NCI-H2029 (cell line): Measurements from ENCODE around the gene TSHZ3.

Experiments used
- DNase-seq: peaks from one replicate; lab custom pipeline; 2025; lab: John Stamatoyannopoulos, UW

Gene TSHZ3

DNA sequence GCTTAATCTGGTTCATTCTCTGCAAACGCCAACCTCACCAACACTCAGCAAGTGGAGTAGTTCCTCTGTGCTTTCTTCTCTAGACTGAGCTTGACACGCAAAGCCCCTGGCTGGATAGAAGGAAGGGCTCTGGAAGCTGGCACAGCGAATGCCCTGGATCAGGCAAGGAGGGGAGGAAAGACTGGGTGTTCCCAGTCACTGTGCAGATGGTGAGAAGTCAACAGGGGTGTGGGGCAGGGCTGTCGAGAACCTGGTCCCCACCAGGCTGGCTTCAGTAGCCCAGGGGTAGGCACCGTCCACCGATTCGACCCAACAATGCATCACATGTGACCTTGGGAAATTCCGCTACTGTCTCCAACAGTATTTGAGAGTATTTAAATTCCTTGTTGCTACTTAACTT is 65.5 kb downstream of the TSHZ3 start:
- DNase-seq, result no peak

DNA sequence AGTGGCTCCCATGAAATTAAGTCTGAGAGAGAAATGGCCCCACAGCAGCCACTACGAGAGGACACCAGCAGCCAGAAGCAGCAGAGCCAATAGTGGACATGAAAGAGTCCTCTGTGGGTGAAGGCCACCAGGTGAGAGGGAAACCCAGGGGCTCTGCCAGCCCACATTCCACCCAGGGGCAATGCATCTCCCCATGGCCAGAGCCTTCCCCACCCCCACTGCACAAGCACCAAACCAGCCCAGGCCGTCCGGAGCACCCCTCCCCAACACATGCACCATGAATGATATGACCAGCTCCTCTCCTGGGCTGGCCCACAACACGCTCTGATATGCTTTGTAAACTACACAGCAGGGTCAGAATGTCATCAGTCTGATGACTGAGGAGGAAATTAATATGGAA is 66.9 kb downstream of the TSHZ3 start:
- DNase-seq, result no peak

DNA sequence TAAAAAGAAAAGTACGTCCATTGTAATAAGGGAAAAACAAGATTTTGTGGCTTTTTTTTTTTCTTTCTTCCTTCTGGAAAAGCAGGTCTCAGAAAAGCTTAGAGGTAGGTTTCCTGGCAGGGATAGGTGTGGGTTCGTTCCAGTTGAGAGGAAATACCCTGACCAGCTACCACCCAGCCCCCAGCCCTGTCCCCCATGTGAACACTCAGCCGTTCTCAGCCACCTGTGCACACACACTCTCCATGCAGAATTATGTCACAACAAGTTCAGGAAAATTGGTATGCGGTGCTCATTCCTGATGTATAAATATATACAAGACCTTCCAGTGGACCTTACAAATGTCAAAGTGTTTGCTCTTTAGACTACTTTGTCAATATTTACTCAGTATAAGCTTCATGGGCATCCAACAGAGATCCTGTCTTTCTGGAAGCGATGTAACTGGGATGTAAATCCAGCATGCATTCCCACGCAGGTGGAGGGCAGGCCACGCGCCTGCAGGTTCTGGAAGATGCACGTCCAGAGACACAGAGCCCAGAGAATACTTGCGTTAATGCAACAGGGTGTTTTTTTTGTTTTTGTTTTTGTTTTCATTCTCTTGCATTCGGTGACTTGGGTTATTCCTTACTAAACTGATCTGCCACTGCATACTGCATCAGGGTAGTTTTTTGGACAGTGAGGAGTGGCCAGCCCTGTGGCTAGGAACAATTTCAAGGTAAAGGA is 68.8 kb downstream of the TSHZ3 start:
- no peak for DNase-seq

DNA sequence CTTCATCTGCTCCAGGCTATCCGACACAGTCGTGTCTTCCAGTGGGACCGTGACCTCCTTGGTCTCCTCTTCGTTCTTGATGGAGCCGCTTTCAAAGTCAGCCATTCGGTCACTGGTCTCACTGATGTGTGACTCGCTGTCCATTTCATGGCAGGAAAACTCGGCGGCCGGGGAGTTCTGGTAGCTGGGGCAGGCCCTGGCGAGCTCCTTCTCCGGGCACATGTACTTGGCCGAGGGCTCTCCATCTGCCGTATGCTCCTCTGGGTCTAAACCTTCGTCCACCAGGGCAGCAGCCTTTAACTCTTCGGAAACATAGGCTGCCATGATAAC is 69.8 kb downstream of the TSHZ3 start:
- no peak for DNase-seq

DNA sequence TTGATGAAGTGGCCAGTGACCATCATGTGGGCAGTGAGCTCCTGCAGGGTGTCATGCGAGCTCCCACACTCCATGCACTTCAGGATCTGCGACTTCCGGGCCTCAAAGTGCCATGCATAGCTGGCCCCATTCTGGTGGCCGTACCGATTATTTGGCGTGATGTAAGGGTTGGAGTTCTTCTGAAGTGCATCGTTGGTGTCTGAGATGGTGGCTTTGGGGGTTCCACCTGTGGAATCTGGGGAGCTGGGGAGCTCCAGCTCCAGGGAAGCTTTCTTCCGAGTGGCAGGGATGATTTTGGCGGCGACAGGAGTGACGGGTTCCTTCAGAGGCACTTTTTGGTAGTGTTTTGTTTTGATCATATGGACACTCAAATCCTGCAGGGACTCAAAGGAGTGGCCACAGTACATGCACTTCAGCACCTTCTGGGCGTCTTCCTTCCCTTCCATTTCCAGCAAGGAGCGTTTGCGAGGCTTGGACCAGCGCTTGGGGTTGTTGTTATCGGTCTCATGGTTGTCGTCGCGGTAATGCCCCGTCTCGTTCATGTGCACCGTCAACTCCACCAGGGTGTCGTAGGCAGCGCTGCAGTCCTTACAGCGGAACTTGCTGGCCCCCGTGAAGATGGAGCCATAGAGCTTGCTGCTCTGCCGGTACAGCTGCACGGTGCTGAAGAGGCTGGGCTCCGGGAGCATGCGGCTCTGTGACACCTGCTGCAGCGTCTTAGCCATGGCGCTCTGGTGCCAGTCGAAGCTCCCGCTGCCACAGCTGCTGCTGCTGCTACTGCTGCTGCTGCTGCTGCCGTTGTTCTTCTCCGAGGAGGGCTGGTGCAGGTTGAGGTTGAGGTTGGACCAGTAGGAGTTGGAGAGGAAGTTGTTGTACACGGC is 70.4 kb downstream of the TSHZ3 start:
- DNase-seq, result no peak

DNA sequence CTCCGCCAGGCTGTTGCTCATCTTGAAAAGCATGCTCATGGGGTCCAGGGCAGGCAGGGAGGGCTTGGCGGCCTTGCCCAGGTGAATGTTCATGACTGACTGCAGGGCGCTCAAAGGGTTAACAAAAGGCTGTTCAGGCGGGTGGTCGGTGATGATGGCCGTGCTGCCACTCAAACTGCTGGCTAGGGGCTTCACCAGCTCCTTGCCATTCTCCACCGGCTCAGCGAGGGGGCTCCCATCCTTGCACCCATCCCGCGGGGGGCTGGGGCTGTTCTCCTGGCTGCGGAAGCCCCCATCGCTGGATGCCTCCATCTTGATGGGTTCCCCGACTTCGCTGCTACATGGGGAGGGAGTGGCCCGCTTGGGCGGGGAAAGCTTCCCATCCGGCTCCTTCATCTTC is 71.7 kb downstream of the TSHZ3 start:
- DNase-seq, result no peak

DNA sequence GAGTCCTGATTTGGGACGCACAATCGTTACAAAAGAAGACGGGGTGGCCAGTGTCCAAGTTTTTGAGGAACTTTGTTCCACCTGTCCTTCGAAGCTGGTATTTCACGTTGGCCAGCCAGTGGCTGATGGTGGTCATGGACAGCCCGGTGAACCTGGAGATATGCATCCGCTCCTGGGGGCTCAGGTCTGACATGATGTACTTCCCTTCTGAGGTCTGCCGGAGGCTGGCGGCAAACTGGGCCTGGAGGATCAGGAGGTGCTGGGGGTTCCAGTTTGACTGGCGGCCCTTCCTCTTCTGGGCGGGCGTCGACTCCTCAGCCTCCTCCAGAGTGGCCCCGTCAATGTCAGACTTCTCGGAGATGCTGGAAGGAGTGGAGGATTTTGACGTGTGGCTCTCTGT is 72.4 kb downstream of the TSHZ3 start:
- DNase-seq, result no peak

DNA sequence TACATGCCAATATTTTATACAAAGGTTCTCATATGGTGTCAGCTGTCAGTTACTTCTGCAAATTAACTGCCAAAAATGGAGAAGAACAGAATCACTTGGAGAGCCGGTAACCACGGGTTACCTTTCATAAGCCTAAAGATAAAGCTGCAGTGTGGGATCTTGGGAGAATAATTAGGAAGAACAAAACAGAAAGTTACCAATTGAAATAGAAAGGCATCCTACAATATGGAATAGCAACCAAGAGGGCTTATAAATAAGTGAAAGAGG is 74.2 kb downstream of the TSHZ3 start:
- DNase-seq, result no peak

DNA sequence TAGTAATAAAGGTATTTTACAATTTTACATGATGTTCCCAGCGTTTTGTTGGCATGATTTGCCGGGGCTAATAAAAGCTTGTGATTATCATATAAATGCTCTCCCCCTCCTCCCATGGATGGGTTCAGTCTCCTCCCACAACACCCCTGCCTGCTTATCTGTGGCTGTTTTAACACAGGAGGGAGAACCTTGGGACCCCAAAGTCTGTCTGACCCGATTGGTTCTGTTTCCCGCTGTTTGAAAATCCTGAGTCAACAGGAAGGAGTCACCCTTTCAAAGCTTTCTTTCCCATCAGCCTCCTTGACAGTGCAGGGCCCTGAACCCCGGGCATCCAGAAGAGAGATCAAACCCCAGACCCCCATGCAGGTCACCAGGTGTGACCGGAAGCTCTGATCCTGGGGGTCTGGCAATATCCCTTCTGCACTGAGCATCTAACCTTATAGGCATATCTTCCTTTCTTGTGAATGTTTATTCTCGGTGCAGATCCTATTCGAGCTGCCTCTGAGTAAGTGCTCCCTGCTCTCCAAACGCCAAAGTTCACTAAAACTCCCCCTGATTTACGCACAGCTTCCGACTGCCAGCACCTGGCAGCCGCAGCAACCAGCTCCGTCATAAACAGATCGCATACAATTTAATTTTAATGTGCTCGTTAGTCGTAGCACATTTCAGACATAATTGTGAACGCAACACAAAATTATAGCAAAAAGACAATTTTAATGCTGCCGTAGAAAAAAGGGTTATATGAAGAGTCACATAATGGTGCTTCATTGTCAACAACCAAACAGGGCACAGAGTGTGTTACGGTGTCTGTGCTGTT is 74.8 kb downstream of the TSHZ3 start:
- DNase-seq, result no peak

DNA sequence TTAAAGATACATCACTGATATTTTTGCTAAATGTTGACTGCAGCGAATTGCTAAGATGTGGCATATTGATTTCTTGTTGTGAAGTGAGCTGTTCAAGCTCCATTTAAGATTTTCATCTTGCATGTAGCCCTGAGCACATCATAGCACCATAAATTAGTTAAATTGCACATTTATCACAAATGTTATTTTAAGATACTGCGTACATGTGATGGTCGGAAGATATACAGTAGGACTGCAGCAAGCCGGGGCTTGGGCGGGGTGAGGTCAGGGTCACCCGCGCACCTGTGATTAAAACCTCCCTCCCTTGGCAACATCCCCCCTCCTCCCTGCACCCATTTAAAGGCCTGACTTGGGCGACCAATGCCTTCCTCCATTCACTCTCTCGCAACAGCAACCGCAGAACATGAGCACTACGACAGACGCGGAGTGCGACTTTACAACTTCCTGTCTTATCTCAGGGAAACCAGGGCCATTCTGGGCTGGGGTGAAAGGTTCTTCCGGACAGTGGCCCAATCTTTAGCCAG is 76.6 kb downstream of the TSHZ3 start:
- DNase-seq, result no peak

DNA sequence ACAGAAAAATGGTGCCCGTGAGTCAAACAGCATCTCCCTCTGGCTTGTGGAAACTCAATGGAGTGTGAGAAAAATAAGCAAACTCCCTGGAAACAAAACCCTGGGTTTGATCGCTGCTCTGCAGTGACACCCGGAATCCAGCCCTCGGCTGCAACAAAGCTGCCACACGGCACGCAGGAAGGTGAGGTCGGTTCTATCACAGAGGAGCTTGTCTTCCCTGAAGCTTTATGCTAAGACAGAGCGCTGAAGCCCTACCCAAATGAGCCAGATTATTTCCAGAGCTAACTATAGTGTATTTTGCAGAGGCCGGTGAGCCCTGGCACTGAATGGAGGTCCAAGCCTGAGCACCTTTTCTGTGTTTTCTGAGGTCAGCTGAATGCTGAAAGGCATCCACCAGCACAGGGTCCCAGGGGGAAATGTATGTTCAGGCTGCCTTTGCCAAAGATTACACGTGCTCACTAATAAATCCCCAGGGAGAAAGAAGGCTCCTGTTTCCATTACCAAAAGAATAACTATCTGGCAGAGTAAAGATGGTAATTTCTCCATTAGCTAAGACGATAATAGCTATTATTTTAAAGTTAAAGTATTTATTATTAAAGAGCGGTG is 77.8 kb downstream of the TSHZ3 start:
- no peak for DNase-seq

DNA sequence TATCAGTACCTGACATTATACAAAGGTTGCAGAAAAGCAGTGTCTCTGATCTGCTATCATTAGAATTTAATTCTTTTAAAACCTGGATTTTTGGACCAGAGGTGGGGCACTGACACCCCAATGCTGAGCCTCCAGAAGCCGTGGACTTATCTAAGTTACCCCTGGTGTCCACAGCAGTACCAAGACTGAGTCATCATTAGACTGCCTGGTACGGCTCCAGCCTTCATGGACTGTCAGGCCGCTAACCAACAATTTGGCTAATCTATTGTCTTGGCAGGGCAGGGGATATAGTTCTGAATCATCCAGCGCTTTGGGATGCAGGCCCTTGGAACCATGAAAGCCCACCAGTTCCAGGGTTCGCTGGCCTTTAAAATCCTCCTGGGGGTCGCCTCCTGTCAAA is 78.3 kb downstream of the TSHZ3 start:
- no peak for DNase-seq

DNA sequence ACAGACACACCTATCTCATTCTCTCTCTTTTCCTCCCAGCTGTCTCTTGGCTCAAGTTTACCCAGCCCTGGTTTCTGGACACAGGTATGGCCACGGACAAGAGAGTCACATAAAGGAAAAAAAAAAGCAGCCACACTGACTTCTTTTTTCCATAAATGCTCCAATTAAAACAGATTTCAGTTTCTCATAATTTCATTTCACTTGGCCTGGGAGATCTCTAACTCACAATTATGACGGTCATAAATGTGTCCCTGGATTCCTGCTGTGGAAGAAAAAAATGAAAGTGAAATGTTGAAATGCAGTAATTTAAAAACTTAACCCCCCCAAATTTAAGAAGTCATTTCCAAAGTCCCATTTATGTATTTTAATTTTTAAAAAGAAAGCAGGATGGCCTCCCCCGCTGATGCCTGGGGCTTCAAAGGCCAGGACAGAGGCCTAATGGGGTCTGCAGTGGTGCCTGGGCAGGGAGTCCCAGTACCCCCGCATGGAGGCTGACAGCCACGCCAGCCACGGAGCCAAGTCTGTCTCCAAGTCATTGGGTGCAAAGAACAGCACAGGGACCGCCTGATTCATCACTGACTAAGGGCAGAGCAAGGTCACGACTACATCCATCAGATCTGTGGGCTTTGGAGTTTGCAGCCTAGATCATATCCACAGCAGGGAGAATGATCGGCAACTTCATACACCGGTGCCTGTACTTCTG is 79.7 kb downstream of the TSHZ3 start:
- no peak for DNase-seq

DNA sequence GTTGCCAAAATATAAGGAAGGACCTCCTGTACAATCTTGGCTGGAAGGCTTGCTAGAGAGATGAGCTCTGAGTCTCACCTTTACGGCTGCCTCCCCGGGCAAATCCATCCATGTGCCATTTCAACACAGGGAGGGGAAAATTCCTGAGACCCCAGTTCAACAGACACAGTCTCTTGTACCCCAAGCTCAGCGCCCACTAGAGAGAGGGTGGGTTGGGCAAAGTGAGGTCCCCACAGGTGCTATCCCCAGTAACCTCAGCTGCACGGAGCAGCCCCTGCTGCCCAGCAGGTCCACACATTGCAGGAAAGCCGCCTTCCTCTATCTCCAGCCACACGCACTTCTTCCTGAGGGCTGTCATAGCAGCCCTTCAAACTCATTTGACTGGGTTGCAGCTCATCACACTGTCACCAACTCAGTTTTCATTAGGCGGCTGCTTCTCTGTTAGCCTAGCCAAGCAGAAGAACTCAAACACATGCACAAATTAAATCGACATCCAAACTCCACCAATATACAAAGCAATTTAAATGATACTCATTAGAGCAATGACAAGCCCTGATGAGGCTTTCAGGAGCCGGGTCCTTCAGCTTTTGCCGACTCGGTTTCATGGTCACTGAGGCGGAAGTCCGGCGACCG is 80.4 kb downstream of the TSHZ3 start:
- DNase-seq, result no peak

DNA sequence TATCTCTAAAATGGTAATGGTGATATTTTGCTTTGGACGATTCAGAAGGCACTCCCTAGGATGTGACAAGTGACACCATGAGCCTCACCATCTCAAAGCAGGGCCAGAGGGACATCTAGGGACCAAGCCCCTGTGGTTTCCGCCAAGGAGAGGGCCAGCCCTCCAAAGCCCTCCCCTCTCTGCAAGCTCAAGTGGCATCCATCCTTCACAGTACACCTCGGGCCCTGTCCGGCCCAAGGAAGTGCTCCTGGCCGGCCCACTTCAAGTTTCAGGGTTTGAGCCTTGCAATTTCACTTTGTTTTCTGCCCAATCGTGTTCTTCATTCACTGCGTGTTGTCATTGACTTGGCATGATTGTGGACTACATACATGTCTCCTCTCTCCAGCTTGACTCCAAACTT is 82.5 kb downstream of the TSHZ3 start:
- no peak for DNase-seq

DNA sequence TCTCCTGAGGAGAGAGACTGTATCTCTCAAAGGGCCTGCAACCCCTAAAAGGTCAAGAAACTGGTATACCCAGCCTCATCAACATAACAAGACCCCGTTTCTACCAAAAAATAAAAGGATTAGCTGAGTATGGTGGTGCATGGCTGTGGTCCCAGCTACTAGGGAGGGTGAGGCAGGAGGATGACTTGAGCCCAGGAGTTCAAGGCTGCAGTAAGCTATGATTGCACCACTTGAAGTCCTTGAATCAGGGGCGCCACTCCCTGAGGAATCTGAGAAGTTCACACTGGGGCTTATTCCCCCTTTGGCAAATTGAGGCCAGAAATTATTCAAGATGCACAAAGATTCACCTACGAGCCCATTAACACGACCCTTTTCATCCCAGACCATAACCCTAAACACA is 83.0 kb downstream of the TSHZ3 start:
- no peak for DNase-seq

DNA sequence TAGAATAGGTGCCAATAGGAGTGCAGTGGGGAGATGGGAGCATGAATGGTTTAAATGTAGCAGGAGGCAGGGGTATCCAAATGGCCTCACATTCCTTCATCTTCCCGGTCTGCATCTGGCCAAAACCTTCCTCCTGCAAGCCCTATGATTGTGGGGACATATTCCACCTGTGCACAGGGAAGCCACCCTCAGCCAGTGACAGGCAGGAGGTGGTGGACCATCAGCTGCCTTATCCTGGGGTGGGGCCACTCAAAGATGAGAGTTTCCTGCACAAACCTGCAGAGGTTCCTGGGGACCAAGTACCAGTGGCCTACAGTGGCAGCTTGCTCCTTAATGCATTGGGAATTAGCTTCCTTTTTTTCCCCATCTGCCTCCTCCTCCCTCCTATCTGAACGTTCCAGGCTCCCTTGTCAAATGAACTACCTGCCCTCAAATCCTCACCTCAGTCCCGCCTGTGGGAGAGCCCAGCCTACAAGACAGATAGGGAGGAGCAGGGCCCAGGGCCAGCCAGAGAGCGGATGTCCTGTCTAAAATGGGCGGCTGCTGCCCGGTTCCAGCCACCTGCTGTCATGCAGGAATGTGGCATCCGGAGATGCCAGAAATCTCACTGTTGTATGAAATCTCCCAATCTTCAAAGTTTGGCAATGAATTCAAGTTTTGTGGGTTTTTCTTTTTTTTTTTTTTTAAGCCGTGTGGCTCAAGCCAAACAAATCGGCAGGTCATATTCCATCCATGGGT is 85.0 kb downstream of the TSHZ3 start:
- DNase-seq, result no peak

DNA sequence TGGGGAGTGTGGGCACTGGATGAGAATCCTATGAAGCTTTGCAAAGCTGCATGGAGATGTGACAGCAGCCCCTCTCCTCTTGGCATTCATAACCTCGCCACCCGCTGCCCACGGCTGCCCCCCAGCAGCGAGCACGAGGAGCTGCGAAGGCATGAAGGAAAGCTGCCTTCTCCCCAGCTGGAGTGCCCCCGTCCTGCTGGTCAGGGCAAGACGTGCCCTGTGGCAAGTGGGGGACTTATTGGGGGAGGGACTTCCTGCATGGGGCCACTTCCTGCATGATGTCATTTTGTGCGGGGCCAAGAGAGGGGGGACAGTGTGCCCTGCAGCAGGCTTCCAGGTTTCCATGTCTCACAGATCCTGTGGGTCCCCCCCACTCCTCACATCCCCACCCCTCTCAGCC is 85.9 kb downstream of the TSHZ3 start:
- DNase-seq, result no peak

DNA sequence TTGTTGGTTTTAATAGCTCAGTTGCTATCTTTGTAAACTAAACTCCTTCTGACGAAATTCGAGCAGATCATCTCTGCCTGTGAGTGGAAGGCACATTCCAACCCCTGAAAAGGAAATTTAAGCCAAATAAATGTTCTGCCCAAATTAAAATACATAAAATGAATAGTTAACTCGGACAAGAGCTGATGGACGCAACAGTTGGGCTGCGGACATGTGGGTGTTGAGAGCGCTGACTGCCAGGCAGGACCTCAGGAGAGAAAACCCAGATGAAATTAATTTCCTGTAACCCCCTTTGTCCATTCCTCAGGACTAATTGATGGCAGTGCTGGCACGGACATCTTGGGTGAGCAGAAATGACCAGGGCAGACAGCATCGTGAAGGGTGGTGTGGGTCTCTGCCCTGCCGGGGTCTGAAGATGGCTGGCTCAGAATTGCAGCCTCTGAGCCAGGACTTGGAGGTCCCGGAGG is 86.5 kb downstream of the TSHZ3 start:
- DNase-seq, result no peak

DNA sequence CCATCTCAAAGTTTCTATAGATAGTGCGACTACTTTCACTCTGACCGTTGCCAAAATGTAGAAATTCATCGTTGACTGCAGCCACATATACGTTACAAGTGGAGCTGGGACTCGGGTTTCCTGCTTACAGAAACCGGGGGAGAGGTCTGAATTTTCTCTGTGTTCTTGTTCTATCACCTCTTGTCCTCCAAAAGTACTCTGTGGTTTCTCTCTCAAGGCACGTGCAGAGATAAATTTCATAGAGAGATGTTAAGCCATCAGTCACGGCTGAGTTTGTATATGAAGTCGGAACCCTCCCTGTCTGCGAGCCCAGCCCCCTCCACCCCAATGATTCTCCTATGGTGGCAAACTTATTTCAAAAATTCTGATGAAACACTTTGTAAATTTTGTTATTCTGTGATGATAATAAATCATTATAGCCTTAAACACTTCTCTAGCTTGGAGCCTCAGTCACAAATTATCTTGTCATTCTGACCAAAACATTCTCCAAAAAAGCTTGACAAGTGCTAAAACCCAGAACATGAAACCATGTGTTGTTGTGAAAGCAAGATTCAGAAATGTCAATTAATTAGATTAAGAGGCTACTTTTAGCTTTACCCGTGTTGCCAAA is 87.5 kb downstream of the TSHZ3 start:
- DNase-seq, result no peak
